Astrocyte of the cerebellum (primary cell): Measurements from ENCODE around the gene C19orf12.

Experiments
- DNase-seq: peaks from one replicate; pipeline ENCODE4 v3.0.0-alpha.2; 2011; ENCODE audit warnings: low read depth
- H3K4me3 ChIP-seq: 2 replicates; pipeline ENCODE4 v1.5.1; 2011; ENCODE audit warnings: mild to moderate bottlenecking, low read depth, low read length, moderate library complexity
- CTCF ChIP-seq: IDR thresholded peaks from 2 replicates; pipeline ENCODE4 v1.5.1; 2012; ENCODE audit warnings: low read length, low read depth, moderate library complexity, mild to moderate bottlenecking; ENCODE audit errors: missing control alignments
- in situ Hi-C: cut with HindIII; loops from 2 replicates; pipeline ENCODE4 v1.10.0; 2017; ENCODE audit warnings: low sequenced_read_pairs

Gene C19orf12

GRCh38 chr19:29658221-29658991 lies 56.7 kb downstream of the C19orf12 start:
- TF ChIP-seq CTCF, result no peak
- H3K4me3 ChIP-seq, result no peak overlapping the region
- in situ Hi-C loops, result no loop called here
- no peak for DNase-seq

GRCh38 chr19:29655648-29656335 lies 59.3 kb downstream of the C19orf12 start:
- in situ Hi-C loops, result no loop called here
- no peak for TF ChIP-seq CTCF
- no peak for DNase-seq
- no peak overlapping the region for H3K4me3 ChIP-seq

- H3K4me3 ChIP-seq, result no peak overlapping the region
- no peak for TF ChIP-seq CTCF
- in situ Hi-C loops, result no loop called here
- no peak for DNase-seq
Measured at GRCh38 chr19:29653398-29653797, 61.7 kb downstream of the C19orf12 start.

- no peak for TF ChIP-seq CTCF
- in situ Hi-C loops, result no loop called here
- H3K4me3 ChIP-seq, result no peak overlapping the region
- no peak for DNase-seq
Measured at GRCh38 chr19:29651622-29652394, 63.3 kb downstream of the C19orf12 start.

- no peak overlapping the region for H3K4me3 ChIP-seq
- in situ Hi-C loops, result no loop called here
- no peak for TF ChIP-seq CTCF
- DNase-seq, result no peak
Measured at GRCh38 chr19:29650772-29651387, 64.2 kb downstream of the C19orf12 start.
